ENCODE measurements around the gene SAYSD1.

- TF ChIP-seq POLR2A (IDR thresholded peaks at IDR 0.05) (no peak), EP300 (IDR thresholded peaks at IDR 0.05) (no peak), CTCF (IDR thresholded peaks at IDR 0.05) (no peak)
Measured at GRCh38 chr6:39060467-39061160, 54.4 kb downstream of the SAYSD1 start.

Measured in stomach (tissue), 4 donors.